K562 (cell line): Measurements from ENCODE around the gene RNF217. TPM values are rescaled to one million over a fixed set of nuclear protein-coding genes. Genes with fewer than 3 reads are reported as not detected.

ENCODE experiments used
- CHCHD3 ChIP-seq: fragments of 250-450 bp; sonication (Bioruptor Pico); IDR thresholded peaks from 2 replicates; pipeline ENCODE4 v2.1.2; 2022; ENCODE audit warnings: mild to moderate bottlenecking
- ID3 ChIP-seq, 2 experiments: fragments of 250-450 bp in 1 of 2; fragments of 450-650 bp in 1 of 2; sonication (Bioruptor Pico) in 1 of 2; IDR thresholded peaks; 2 replicates each; pipeline versions ENCODE4 v1.6.1 to v1.8.0; 2016 to 2021; ENCODE audit warnings: mild to moderate bottlenecking in 2 of 2, moderate library complexity in 2 of 2, missing compliant biosample characterization in 1 of 2, missing genetic modification characterization in 1 of 2
- ILF3 ChIP-seq: fragments of 450-650 bp; IDR thresholded peaks from 2 replicates; pipeline ENCODE4 v1.6.1; 2018; ENCODE audit warnings: antibody characterized with exemption, mild to moderate bottlenecking, moderate library complexity, borderline replicate concordance
- NCOR1 ChIP-seq: fragments of 450-650 bp; IDR thresholded peaks from 2 replicates; pipeline ENCODE4 v1.6.1; 2016; ENCODE audit warnings: mild to moderate bottlenecking, moderate library complexity
- PRDM10 ChIP-seq: fragments of 450-650 bp; IDR thresholded peaks from 2 replicates; pipeline ENCODE4 v1.6.1; 2018; ENCODE audit not compliant: partially characterized antibody
- PREB ChIP-seq: sonication (generic); formaldehyde crosslinking; IDR thresholded peaks from 2 replicates; pipeline ENCODE4 v1.8.1; 2023; ENCODE audit warnings: mild to moderate bottlenecking, missing genetic modification reagents
- RBBP5 ChIP-seq: fragments of 200-600 bp; sonication (generic); IDR thresholded peaks from 2 replicates; pipeline ENCODE4 v1.6.1; 2012; ENCODE audit warnings: borderline replicate concordance, mild to moderate bottlenecking, low read length, control low read depth, inconsistent platforms; ENCODE audit not compliant: insufficient read depth, poor library complexity, severe bottlenecking
- ZNF77 ChIP-seq: fragments of 250-450 bp; sonication (Bioruptor Pico); IDR thresholded peaks from 2 replicates; pipeline ENCODE4 v1.5.0; 2020
- polyA plus RNA-seq, 8 experiments: library from polyadenylated mRNA; depleted of rRNA in 4 of 8; stranded (reverse) in 5 of 8; unstranded in 3 of 8; fragments of >200 nt; fragmentation: Nextera tagmentation in 2 of 8; fragmentation: Illumina TruSeq in 1 of 8; extraction: Ambion mirVana in 2 of 8; extraction: Trizol in 1 of 8; gene quantifications; 2 replicates each; pipeline versions ENCODE4 v1.2.1 to v1.2.3, GENCODE V29; 2011 to 2014; ENCODE audit warnings: inconsistent platforms in 1 of 8, missing spikeins in 1 of 8
- total RNA-seq, 7 experiments: library from RNA; depleted of rRNA in 6 of 7; stranded (reverse); fragments of >200 nt in 6 of 7; fragmentation: Illumina TruSeq in 2 of 7; extraction: Trizol in 2 of 7; gene quantifications; 2 replicates each; pipeline versions ENCODE4 v1.2.1 to v1.2.3, GENCODE V29; 2011 to 2021; ENCODE audit warnings: low replicate concordance in 1 of 7

RNF217 gene
- total and polyA plus RNA-seq, 9 of the 15 experiments (the other 6 are each of a cell fraction or from before 2014, with no cell fraction given): 2.9 to 25.6 (median 12.0) TPM

GRCh38 chr6:125110056-125110455 is 147.8 kb downstream of the RNF217 start (continued):
- TF ChIP-seq PRDM10 (no peak), ZNF77 (no peak), PREB (CRISPR knock-in tag) (no peak), NCOR1 (no peak), CHCHD3 (CRISPR knock-in tag) (no peak), RBBP5 (no peak), ID3 (CRISPR knock-in tag; IDR thresholded peaks at IDR 0.05) (no peak), ID3 (tag; IDR thresholded peaks at IDR 0.05) (no peak), ILF3 (no peak)
